GM19240 (cell line): ENCODE measurements around the gene FRMPD4.

Experiments
- DNase-seq: peaks from one replicate; pipeline ENCODE4 v3.0.0; 2011; ENCODE audit warnings: low spot score; ENCODE audit not compliant: insufficient read length

Gene FRMPD4

DNA sequence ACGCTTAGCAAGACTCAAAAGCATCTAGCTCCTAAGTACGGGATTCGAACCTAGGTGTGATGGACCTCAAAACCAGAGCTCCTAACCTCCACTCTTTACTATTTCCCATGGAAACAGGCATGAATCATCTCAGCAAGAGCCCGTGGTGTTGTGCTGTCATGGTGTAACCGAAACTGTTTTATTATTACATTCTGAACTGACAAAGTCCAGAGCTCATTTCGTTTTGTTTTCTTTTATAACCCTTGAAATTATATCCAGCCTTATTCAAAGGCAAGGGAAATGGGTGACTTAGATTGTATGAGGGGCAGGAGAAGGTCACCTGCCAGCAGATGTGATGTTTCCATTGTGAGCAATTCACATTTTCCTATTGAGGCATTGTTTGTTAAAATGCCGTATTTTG is 301.1 kb downstream of the FRMPD4 start:
- no peak for DNase-seq

DNA sequence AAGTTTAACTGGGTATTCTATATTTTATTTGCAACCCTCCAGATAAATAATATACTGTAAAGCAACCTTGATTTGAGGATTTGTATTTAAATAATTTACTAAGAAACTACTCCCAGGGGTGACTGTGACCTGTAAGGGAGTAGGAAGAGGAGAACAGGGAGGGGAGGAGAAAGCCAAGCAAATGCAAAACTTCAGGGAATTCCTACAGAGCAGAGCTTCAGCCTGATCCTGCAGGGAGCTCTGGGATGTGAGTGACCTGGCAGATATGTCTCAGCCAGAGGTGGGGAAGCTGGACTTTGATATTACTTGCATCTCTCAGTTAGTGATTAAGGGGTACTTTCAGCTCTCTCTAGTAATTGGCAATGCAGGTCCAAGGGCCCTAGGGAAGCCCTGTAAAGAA is 302.0 kb downstream of the FRMPD4 start:
- DNase-seq, result no peak

DNA sequence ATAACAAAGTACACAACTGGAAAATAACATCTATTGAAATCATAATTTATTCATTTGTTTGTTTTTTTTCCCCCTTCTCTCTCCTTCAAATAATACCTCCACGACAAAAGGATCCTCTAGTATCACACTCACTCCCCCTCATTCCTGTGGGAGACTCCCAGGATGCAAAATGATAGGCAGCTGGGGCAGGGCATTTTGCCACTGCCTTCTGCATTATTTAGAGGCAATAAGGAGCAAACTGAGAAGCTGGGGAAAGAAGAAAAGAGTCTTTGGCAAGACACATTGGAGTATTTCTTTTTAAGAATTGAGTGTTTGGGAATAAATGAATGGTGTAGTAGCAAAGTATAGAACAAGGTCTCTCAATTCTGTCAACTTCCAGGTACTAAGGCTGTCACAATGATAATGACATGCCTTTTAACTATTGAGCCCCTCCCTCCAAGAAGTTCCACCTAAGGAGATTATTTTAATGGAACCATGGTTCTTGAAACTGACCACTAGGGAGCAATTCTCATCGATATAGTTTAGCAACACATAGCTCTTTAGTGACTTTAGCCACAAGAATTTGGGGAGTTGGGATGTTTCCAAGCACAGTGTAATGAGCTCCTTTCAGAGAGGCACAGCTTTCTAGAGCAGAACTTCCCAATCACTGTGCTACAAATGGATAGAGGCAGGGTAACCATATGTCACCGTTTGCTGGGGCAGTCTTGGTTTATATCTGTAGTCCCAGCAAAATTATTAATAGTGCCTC is 303.3 kb downstream of the FRMPD4 start:
- DNase-seq, result no peak

DNA sequence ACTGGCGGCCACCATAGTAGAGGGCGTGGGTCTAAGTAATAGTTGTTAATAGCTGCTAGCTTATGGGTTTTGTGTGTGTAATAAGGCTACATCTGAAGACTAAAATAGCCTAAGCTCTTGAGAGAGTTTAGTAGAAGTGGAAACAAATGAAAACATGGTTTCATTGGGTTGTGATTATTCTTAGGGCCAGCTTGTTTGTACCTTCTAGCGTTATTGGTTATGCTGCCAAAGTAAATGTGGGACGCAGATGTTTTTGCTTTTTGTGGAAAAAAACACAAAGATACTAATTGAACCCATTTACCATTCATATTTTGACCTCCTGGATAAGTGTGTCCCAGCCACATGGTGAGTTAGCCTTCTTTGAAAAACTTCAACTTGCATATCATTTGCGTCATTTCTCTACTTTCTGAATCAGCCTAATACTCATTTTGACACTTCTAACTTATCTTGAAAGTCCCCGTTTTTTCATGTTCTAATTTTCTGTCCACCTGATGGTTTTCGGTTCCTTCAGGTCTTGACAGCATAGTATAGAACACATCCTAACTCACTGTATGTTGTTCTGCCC is 305.3 kb downstream of the FRMPD4 start:
- no peak for DNase-seq

DNA sequence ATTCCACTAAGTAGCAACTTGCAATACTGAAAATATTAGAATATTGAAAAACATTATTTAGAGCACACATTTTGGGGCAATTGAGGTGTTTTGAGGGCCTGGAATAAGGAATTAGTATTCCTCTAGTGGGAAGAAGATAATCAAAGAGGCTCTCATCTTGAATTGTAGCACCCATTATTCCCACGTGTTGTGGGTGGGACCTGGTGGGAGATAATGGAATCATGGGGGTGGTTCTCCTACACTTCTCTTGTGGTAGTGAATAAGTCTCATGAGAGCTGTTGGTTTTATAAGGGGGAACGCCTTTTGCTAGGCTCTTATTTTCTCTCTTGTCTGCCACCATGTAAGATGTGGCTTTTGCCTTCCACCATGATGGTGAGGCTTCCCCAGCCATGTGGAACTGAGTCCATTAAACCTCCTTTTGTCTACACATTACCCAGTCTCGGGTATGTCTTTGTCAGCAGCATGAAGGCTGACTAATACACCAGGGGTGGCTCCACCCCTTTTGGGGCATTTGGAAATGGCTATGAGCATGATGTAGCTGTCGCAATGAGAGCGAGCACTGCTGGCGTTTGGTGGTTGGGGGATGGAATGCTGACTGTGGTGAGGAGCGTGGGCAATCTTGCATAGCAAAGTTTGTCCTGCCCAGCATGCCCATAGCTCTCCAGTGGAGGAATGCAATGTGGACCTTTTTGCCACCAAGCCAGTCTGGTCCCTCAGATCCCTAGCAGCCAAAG is 308.2 kb downstream of the FRMPD4 start:
- DNase-seq, result no peak

DNA sequence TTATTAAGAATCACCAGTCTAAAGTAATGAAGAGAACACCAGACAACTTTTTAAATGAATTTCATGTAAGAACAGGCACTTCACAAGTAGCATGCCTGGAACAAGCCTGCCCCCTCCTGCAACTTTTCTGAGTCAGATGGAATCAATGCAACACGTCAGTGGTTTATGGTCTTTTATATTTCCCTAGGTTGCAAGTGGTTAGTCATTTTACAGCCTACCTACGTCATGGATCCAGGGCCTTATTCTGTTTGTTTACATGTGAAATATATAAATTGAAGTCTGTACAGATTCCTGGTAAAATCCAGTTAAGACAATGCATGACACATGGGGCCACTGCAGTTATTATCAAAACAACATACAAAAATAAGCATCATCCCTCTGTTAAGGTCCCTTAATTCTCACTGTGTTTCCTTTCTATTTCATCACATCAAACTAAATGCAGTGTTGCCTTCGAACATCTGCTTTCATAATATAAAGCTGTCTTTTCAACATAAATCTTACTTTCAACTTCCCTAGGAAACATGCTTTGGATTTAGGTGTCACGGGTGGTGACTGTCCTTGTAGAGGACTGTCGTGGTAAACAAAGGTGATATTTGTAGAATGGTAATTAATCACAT is 309.3 kb downstream of the FRMPD4 start:
- no peak for DNase-seq

DNA sequence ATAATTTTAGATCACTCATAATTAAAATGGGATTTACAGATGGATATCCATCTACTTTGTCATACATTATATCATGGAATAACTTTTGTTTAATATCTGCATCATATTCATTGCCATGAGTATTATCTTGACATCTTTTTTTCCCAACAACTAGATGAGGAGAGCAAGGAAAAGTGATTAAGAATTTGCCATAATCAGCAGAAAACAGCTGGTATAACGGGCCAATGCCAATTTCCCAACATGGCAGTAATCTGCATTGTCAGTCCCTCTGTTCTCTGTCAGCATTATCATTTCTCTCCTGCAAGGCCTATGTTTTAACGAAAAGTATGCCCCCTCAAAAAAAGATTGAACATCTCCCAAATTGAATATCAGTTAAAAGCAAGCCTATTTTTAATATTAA is 314.0 kb downstream of the FRMPD4 start:
- no peak for DNase-seq

DNA sequence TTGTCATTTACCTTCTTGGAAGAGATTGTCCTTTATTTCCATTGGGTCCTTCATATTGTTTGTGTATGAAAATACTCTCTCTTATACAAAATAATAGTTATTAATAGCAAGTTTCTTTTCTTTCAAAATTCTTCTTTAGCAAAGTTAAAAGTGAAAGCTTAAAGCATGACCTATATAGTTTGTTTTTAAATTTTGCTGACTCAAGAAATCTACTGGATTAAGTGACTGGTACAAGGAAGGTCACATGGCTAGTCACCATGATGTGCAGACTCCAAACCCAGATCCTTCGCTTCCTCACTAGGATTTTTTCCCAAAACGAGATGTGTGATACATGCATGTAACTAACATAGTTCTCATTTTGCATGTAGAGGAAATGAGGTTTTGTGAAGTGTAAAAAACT is 322.7 kb downstream of the FRMPD4 start:
- DNase-seq, result no peak

DNA sequence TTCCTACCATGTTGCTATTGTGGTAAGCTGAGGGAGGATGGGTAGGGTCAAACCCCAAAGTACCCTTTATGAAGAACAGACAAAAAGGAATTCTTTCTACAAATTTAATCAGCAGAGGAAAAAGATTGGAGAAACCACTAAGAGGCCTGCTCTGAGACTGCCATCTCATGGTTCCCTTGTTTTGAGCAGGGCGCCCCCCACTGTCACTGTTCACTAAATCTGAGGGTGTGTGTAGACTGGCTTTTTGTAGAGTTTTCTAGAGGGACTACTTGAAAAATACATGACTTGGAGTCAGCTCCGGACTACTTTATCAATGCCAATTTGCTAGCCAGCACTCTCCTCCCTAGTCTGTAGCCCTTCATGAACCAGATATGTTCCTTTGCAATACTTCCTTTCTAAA is 324.8 kb downstream of the FRMPD4 start:
- no peak for DNase-seq

DNA sequence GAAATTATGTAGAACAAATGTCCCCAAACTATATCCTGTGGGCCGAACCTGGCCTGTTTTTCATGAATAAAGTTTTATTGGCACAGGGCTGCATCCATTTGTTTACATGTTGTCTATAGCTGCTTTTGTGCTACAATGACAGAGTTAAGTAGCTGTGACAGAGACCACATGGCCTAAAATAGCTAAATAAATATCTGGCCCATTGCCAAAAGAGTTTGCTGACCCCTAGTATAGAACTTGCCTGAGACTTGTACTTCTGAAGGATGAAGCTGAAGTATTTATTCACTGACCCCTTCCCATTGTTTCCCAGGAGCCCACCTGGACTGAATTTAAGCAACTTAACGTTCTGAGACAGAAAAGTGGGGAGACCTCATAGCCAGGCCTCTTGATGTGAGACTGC is 325.6 kb downstream of the FRMPD4 start:
- DNase-seq, result no peak

DNA sequence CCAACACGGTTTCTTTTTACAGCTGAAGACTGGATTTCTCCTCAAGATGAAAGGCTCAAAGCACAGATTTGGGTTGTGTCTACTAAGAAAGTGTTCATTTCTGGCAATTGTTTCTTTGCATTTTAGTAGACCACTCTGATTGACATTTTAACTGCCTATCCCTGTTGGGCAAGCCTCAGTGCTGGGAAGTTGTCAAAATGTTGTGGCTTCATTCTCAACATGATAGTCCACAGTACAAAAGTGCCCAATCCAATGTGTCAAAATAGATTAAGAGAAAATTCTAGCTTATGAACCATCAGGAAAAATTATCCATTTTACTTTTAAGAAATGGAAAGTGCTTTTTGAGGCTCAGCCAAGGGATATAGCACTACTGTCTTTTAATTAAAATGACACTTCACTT is 329.0 kb downstream of the FRMPD4 start:
- DNase-seq, result no peak

DNA sequence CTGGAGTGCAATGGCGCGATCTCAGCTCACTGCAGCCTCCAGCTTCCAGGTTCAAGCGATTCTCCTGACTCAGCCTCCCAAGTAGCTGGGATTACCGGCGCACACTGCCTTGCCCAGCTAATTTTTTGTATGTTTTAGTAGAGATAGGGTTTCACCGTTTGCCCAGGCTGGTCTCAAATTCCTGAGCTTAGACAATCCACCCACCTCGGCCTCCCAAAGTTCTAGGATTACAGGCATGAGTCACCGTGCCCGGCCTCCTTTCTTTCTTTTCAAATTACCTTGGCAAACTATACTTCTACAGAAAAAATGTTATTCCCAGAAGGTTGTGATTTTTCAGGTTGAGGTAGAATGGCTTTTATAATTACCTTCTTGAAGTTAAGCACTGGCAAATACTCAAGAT is 331.0 kb downstream of the FRMPD4 start:
- DNase-seq, result no peak

DNA sequence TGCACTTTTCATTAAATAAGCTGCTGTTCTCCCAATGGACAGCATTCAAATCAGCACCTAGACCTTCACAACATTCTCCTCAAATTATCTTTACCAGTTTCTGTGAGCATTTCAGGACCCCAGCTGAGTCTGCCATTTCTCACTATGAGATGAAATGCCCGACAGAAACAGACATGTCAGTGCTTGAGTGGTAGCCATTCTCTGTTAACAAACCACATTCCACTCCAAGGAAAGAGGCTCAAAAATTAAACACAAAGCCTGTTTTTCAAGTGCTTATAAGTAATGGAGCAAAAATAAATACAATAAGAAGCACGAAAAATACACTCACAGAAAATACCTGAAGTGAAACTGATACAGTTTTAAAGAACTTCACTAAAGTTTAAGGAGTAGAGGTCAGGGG is 332.8 kb downstream of the FRMPD4 start:
- no peak for DNase-seq

DNA sequence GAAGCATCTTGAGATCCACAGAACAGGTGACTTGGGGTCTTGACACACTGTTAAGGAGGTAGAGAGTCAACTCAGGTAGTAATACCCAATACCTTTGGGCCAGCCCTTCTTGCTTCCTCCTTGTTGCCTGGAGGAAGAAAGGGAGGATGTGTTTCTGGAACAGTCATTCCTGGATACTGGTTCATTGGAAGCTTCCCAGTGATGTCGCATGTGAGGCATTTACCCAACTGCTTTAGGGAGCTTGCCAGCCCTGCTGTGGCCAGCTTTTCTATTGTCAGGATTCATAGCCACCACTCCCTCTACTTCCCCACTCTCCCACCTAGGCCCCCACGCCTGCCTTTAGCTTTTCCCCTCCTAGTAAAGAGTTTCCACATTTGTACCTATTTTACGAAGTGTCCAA is 342.7 kb downstream of the FRMPD4 start:
- no peak for DNase-seq

DNA sequence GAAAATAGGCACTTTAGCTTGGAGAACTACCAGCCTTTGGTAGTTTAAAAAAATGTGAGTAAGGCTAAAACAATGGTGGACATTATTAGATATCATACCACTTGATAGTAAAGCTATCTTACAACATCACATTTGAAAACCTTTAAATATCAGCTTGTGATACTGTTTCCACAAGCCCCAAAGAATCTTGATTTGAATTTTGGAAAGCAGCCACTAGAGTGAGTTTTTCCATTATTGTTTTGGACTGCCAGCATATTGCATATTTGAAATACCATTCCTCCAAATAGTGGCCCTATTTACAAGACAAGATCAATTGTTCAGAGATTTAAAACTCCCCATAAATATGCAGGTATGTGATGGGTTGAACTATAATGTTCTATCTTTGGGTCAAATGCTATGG is 349.9 kb downstream of the FRMPD4 start:
- no peak for DNase-seq

DNA sequence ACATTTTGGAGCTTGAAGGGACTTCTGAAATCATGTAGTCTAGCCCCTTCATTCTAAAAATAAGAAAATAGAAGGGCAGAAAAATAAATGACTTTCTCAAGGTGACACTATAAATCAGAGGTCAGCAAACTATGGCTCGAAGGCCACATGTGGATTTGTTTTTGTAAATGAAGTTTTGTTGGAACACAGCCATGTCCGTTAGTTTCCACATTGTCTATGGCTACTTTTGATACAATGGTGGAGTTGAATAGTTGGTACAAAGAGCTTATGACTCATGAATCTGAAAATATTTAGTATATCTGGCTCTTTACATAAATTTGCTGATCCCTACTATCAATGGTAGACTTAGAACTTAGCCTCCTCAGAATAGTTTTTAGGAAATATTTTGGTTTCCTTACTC is 350.5 kb downstream of the FRMPD4 start:
- DNase-seq, result no peak

DNA sequence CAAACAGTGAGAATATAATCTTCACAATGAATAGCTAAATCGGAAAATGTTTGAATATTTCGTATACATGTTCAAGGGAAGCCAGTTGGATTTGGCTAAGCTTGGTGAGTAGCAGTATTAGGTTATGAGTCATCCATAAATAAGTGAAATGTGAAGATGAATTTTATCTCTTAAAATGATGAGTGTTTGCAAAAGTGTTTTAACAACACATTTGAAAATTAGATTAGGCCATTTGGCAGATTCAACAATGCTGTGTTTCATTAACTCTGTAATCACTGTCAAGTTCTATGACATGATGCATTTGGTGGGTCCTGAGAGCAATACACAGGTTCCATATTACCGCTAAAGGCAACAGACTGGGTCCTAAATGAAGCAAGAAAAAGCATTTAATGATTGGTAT is 351.1 kb downstream of the FRMPD4 start:
- DNase-seq, result no peak

DNA sequence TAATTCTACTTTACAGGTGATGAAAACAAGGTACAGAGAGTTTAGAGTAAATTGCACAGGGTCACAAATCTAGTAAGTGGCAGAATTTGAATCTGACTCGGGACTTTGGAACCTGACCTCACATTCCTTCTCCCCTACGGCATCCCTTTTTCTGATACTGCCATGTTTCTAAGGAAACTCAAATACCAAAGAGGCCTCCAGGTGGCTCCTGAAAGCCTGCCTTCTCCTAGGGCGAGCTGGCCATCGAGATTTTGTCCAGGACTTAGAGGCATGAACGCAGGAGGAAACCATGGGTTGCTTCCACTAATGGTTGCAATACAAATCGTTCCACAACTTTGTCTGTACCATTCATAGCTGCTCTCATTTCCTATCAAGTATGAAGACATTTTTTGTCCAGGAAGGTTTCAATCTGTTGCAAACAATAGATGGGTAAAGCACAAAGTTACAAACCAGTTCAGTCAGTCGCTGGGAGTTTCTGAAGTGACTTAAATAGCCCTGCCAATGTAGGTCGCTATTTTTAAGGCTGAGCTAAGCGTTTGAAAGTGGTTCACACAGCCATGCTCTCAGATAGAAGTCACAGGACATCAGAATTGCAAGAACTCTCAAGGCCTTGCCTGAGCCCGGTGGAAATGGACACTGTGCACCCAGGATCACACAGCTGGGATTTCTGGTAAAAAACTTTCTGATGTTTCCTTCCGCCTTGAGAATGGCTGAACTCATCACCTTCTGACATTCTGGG is 356.3 kb downstream of the FRMPD4 start:
- DNase-seq, result no peak

DNA sequence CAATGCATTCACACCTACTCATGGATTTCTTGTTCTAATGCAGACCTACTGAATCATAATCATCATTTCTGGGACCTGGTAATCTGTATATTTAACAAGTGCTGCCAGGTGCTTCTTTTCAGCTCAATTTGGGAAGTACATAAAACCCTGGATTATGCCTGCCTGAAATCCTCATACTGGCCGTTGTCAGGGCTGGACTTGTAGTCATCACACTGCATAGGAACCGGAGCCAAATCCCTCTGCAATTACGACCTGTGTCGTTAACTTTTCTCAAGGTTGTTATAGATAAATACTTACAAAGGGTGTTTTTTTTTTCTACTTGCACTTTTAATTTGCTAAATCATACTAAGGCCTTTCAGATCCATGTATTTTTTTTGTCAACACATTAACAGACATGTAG is 358.1 kb downstream of the FRMPD4 start:
- no peak for DNase-seq

DNA sequence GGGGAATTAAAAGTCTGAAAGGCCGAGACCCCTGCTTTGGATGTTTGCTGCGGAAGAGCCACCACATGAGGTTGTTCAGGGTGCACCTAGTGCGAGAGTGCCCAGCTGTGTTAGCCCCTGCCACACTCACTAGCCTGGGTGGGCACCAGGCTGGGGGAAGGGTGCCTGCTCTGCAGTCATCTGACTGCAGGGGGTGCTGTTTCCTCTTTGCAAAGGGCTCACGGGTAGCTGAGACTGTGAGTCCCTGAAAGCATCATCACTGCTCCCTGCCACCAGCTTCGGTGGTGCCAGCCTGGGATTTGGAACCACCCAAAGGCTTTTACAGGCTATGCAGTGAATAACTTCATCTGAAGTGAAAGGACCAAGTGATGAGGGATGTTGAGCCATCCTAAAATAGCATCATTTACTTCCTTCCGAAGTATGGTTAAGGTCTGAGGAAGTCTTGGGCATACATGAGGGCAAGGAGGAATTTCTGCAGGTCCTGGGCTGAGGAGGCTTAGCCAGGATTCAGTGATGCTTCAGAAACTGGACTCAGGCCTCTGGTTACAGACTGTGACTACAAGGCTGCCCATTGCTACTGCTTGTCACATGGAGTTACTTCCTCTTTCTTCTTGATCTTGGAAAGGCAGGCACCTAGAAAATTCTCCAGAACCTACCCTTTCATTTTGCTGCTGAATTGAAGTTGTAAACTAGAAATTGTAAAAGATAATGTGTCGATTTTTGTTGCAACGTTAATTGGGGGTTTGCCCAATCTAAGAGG is 359.7 kb downstream of the FRMPD4 start:
- peak; percentile 15 for DNase-seq

DNA sequence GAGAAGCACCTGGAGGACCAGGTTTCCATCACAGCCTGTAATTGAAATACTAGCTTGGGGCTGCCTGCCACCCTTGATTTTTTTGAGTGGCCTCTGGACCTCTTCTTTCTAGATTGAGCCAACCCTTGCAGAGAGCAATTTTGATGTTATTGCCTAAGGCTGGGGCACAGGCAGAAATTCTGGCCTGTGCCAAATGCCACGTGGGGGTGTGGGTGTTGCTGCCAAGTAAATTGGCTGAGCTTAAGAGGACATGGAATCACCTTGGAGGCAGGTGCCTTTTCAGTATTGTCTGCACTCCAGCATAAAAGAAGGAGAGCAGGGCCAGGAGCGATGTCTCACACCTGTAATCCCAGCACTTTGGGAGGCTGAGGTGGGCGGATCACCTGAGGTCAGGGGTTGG is 366.9 kb downstream of the FRMPD4 start:
- no peak for DNase-seq
